ENCODE data around the gene RHBDL1.
A peak's percentile ranks its signal among the peaks of the same experiment; 100 is the strongest.

RHBDL1 gene

DNA sequence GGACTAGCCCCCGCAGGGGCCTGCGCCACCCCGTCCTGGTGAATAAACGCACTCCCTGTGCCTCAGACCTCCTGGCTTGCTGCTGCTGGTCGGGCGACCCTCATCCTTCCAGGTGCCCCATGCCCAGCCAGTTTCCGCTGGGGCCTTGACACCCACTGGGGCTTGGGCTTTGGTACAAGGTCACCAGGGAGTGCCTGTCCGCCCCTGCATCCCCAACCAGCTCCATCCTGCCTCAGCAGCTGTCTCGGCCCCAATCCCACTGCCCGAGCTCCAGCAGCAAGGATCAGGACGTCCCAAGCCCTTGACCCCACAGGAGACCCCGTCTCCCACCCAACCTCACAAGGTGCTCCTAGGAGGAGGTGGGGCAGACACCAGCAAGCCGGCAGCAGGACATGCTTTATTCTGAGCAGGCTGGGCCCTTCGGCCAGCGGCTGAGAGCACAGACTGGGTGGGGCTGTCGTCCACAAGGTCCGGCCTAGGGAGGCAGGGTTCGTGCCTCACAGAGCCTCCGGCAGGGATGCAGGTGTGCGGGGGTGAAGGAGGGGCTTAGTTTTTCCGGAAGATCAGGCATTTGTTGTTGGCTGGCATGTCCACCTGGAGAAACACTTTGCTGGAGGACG, 41.3 kb upstream of the RHBDL1 start:
- H3K9me3 Mint-ChIP-seq, result no peaks in the 10 kb centered on the region
- H3K27ac Mint-ChIP-seq, result no peak overlapping the region
- no peaks in the 10 kb centered on the region for H3K27me3 Mint-ChIP-seq
- no peak overlapping the region for H3K4me3 Mint-ChIP-seq
- peaks cover 8% of the 10 kb centered on the region for H3K4me1 Mint-ChIP-seq
- H3K36me3 Mint-ChIP-seq, result no peaks in the 10 kb centered on the region

GRCh38 chr16:634996-635395, 40.5 kb upstream of the RHBDL1 start:
- H3K4me3 Mint-ChIP-seq, result peak overlapping the region; percentile 57
- no peaks in the 10 kb centered on the region for H3K9me3 Mint-ChIP-seq
- H3K4me1 Mint-ChIP-seq, result peaks cover 8% of the 10 kb centered on the region
- no peaks in the 10 kb centered on the region for H3K36me3 Mint-ChIP-seq
- no peaks in the 10 kb centered on the region for H3K27me3 Mint-ChIP-seq
- H3K27ac Mint-ChIP-seq, result no peak overlapping the region

- no peaks in the 10 kb centered on the region for H3K36me3 Mint-ChIP-seq
- H3K9me3 Mint-ChIP-seq, result no peaks in the 10 kb centered on the region
- H3K4me1 Mint-ChIP-seq, result peaks cover 8% of the 10 kb centered on the region
- no peak overlapping the region for H3K27ac Mint-ChIP-seq
- peak overlapping the region; percentile 55 for H3K4me3 Mint-ChIP-seq
- no peaks in the 10 kb centered on the region for H3K27me3 Mint-ChIP-seq
Measured at GRCh38 chr16:635573-636205, 39.8 kb upstream of the RHBDL1 start.

DNA sequence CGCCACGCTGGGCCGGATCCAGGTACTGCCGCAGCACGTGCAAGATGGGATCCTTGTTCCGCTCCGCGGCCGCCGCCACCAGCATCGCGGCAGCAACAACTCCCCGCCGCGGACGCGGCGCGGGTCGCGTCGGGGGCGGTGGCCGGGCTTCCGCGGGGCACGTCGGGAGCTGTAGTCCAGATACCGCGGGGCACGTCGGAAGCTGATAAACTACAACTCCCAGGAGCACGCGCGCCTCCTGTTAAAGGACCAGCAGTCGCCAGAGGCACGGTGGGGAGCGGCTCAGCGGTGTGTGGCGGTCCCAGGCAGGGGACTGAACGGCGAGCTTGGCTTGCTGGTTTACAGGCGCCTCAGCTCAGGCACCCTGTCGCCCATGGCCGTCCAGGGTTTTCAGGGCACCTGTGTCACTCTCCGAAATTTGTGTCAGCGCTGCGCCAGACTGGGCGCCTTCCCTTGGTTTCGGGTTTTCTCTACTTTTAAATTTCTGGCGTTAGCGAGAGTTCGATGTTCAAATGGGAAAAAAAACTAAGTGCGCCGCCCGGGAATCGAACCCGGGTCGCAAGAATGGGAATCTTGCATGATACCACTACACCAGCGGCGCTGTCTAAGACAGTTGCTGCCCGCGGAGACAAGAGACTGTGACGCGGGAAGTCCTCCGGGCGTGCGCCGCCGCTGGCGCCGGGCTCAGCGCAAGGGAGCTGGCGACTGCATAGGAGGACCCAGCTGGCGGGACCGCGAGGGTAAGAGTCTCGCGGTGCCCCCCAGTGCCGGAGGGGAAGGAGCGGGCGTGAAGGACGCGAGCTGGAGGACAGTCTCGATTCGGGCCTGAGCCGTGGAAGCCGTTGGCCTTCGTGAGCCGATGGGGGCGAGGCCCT, 39.0 kb upstream of the RHBDL1 start, which contains the start of gene METTL26:
METTL26 (minus strand) TSS at position 100 of the 875 bp plus-strand sequence; CDS start at position 85, 15 bp downstream.
- H3K9me3 Mint-ChIP-seq, result no peaks in the 10 kb centered on the region
- no peaks in the 10 kb centered on the region for H3K27me3 Mint-ChIP-seq
- peak within 1 kb of the TSS; percentile 100 for H3K27ac Mint-ChIP-seq
- H3K4me1 Mint-ChIP-seq, result peaks cover 8% of the 10 kb centered on the region
- no peaks in the 10 kb centered on the region for H3K36me3 Mint-ChIP-seq
- H3K4me3 Mint-ChIP-seq, result peak within 1 kb of the TSS; percentile 93

- Mint-ChIP-seq H3K27ac (peak overlapping the region; percentile 100), H3K4me1 (peaks cover 8% of the 10 kb centered on the region), H3K4me3 (peak overlapping the region; percentile 93), H3K27me3 (no peaks in the 10 kb centered on the region), H3K36me3 (no peaks in the 10 kb centered on the region), H3K9me3 (no peaks in the 10 kb centered on the region)
Measured at GRCh38 chr16:637081-638018, 38.1 kb upstream of the RHBDL1 start.

- Mint-ChIP-seq H3K9me3 (no peaks in the 10 kb centered on the region), H3K36me3 (no peaks in the 10 kb centered on the region), H3K27ac (no peak overlapping the region), H3K27me3 (no peaks in the 10 kb centered on the region), H3K4me1 (peaks cover 8% of the 10 kb centered on the region), H3K4me3 (peak overlapping the region; percentile 15)
Measured at GRCh38 chr16:638034-638543, 37.4 kb upstream of the RHBDL1 start.

DNA sequence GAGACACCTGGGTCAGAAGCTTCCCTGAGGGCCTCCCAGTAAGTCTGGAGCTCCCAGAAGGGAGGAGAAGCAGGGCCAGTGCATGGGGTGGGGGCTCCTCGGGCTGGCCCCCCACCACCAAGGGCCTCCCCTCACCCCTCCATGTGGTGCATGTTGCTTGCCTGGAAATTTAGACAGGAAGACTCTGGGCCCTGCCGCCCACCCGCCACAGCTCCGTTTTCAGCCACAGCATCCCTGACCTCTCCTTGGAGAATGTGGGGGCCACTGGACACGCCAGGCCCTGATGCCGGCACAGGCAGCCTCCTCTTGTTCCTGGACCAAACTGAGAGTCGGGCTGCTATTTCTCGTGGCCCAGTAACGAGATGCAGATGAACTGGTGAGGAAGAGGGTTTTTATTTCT, 36.6 kb upstream of the RHBDL1 start:
- no peaks in the 10 kb centered on the region for H3K27me3 Mint-ChIP-seq
- H3K4me3 Mint-ChIP-seq, result no peak overlapping the region
- H3K36me3 Mint-ChIP-seq, result no peaks in the 10 kb centered on the region
- no peak overlapping the region for H3K27ac Mint-ChIP-seq
- no peaks in the 10 kb centered on the region for H3K9me3 Mint-ChIP-seq
- peaks cover 8% of the 10 kb centered on the region for H3K4me1 Mint-ChIP-seq

- no peaks in the 10 kb centered on the region for H3K36me3 Mint-ChIP-seq
- H3K4me3 Mint-ChIP-seq, result peak overlapping the region; percentile 44
- no peaks in the 10 kb centered on the region for H3K9me3 Mint-ChIP-seq
- no peak overlapping the region for H3K27ac Mint-ChIP-seq
- H3K4me1 Mint-ChIP-seq, result peaks cover 13% of the 10 kb centered on the region
- H3K27me3 Mint-ChIP-seq, result no peaks in the 10 kb centered on the region
Measured at GRCh38 chr16:640614-641013, 34.9 kb upstream of the RHBDL1 start.

DNA sequence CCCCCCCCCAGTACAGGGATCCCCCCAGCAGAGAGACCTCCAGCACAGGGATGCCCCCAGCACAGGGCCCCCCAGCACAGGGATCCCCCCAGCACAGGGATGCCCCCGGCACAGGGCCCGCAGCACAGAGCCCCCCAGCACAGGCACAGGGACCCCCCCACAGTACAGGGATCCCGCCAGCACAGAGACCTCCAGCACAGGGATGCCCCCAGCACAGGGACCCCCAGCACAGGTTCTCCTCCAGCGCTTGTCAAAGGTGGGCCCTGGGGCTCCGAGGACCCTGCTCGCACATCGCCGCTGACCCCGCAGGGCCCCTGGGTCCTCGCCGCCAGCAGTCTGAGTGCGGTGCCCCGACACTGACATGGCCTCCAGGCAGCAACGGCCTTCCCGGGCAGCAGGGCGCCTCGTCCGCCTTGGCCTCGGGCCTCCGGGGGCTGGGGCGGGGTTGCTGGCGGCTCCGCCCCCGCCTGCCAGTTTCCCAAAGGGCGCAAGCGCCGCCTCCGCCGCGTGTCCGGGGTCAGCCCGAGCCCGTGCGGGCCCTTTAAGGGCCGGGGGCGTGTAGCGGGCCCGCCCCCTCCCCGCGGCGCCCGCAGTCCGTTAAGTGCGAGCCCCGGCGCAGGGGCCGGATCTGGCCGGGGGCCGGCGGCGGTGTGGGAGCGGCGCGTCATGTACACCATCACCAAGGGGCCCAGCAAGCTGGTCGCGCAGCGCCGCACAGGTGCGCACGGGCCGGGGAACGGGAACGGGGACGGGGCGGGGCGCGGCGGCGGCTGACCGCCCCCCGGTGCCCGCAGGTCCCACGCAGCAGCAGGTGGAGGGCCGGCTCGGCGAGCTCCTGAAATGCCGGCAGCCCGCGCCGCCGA, 33.9 kb upstream of the RHBDL1 start, which contains the start of gene MCRIP2:
MCRIP2 (plus strand) TSS at position 503 of the 863 bp plus-strand sequence; CDS start at position 667, 164 bp downstream.
- Mint-ChIP-seq H3K36me3 (no peaks in the 10 kb centered on the region), H3K27me3 (no peaks in the 10 kb centered on the region), H3K27ac (no peak within 1 kb of the TSS), H3K4me3 (peak within 1 kb of the TSS; percentile 80), H3K9me3 (no peaks in the 10 kb centered on the region), H3K4me1 (peaks cover 11% of the 10 kb centered on the region)

DNA sequence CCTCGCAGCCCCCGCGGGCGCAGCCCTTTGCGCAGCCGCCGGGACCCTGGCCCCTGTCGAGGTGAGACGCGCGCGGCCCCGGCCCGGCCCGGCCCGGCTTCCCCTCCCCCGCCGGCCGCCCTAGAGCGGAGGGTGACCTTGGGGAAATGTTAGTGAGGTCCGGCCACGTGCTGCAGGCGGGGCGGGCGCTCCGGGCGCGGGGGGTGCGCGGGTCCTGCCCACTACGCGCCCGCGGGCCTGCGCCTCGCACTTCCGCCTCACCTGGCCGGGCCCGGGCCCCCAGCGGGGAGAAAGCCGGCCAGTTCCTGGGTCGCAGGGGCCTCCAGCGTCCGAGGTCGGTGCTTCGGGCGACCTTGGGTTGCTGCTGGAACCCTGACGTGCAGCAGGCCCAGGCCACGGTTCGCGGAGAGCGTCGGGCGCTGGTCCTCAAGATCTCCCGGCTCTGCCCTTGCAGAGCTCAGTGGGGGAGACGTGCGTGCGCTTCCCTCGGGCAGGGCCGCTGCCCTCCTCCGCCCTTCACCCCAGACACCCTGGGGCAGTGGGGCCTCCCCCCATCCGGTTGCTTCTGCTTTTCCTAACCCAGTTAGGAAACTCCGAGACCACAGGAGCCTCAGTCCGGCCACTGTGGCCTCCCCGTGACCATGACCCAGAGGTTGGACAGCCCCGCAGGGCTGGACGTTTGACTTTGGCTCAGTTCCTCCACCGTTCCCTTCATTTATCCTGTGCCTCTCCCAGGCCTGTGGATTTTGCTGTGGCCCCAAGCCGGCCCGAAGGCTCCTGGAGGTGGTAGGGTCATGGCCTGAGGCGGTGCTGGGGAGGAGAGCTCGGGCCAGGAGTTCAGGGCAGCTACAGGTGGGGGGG, 33.1 kb upstream of the RHBDL1 start:
- no peaks in the 10 kb centered on the region for H3K36me3 Mint-ChIP-seq
- peak overlapping the region; percentile 80 for H3K4me3 Mint-ChIP-seq
- H3K27ac Mint-ChIP-seq, result no peak overlapping the region

GRCh38 chr16:643050-643368, 32.5 kb upstream of the RHBDL1 start:
- Mint-ChIP-seq H3K27ac (no peak overlapping the region), H3K4me1 (peaks cover 9% of the 10 kb centered on the region), H3K36me3 (no peaks in the 10 kb centered on the region), H3K27me3 (no peaks in the 10 kb centered on the region), H3K9me3 (no peaks in the 10 kb centered on the region), H3K4me3 (peak overlapping the region; percentile 80)

More for the DNA sequence above, 33.1 kb upstream of the RHBDL1 start:
- Mint-ChIP-seq H3K4me1 (peaks cover 9% of the 10 kb centered on the region), H3K27me3 (no peaks in the 10 kb centered on the region), H3K9me3 (no peaks in the 10 kb centered on the region)

GRCh38 chr16:644556-644955, 30.9 kb upstream of the RHBDL1 start:
- H3K36me3 Mint-ChIP-seq, result no peaks in the 10 kb centered on the region
- peak overlapping the region; percentile 80 for H3K4me3 Mint-ChIP-seq
- H3K9me3 Mint-ChIP-seq, result no peaks in the 10 kb centered on the region
- peaks cover 9% of the 10 kb centered on the region for H3K4me1 Mint-ChIP-seq
- no peaks in the 10 kb centered on the region for H3K27me3 Mint-ChIP-seq
- H3K27ac Mint-ChIP-seq, result no peak overlapping the region

DNA sequence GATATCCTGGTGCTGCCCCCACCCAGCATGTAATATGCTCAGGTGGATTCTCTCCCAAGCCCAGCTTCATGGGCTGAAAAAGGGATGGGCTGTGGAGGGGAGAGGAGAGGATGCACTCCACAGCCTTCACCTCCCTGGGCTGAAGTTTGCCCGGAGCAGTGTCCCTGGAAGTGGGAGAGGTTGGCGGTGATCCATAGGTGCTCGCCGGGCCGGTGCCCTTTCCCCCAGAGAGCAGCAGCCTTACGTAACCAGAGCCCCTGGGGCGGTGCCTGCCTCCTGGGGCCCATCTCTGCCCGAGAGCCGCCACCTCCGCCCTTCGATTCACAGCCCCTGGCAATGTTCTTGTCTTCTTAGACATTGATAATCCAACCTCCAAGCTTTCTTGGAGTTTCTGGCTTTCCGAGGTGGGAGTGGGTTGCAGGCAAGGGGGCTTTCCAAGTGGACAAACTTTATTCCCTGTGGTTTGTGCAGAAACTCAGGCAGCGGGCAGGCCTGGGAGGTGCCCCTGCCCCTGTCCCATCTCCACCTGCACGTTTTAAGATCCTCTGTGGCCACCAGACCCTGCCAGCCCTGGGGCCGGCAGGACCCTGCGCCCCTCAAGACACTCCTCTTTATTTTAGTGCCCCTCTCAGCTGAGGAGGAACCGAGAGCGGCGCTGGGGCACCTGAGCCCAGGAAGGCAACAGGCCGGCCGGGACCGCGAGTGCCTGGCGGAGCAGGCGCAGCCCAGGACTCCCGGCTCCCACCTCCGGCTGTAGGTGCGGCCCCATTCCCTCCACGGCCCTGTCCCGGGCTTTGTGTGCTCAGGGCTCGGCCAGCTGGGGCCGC, 29.4 kb upstream of the RHBDL1 start:
- Mint-ChIP-seq H3K27me3 (no peaks in the 10 kb centered on the region), H3K4me3 (no peak overlapping the region), H3K36me3 (no peaks in the 10 kb centered on the region), H3K9me3 (no peaks in the 10 kb centered on the region), H3K4me1 (peaks cover 9% of the 10 kb centered on the region), H3K27ac (no peak overlapping the region)

Measured in activated naive CD4-positive, alpha-beta T cell treated with anti-CD3 and anti-CD28 coated beads, Interleukin-2, amount 50 U/mL, for 24 hours (primary cell).